ENCODE data around the gene CFAP119. TPM values are rescaled to one million over a fixed set of nuclear protein-coding genes. Genes with fewer than 3 reads are reported as not detected.
"Not testable (repeated sequence)": the region's sequence is repeated elsewhere in the genome, so short reads cannot be mapped to it uniquely, and the experiment has no call there.

CFAP119 gene
- 2.3 and 4.4 TPM in 2 replicates for total RNA-seq

DNA sequence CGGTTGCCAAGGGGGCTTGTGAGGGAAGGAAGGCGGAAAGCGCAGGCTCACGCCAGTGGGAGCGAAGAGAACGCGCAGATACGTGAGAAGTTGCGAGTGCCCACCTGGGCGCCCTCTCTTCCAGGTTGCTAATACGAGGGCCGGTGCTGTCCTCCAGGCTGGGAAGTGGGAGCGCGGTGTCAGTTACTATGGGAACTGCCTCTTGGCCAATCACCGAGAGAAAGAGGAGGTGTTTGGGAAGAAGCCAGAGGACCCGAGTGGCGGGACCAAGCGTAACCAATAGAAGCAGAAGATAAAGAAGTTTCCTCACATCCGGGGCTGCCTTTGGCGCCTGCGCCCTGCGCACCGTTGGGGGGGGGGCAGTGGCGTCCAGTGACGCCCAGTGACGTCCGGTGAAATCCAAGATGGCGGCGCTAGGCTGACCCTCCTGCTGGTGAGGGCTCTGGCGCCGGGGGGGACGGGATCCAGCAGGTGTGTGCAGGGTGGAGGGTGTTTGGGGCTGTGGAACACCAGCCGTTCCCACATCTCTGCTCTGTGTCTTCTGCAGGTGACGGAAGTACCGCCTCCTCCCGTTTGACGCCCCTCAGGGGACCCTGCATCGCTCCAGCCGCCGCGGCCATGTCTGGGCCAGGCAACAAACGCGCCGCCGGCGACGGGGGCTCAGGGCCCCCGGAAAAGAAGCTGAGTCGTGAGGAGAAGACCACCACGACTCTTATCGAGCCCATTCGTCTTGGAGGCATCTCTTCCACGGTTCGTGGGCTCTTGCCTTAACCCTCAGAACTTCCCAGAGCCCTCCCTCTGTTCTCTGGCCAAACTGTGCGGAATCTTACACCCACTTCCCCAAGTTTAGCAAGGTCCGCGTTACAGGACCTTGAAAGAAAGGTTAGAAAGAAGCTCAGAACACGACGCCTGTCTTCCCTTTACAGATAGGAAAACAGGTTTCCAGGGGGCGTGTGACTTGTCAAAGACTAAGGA is at the start of gene CFAP119, which contains the start of gene RNF40:
Gene CFAP119, minus strand, starts transcription at position 135 of the 975 bp plus-strand sequence. CDS start 314 bp downstream, outside the sequence.
Gene RNF40, plus strand, starts transcription at position 395 of the 975 bp plus-strand sequence. Its CDS starts 224 bp downstream, at position 619.
- intact Hi-C loops (cut with micrococcal nuclease) = loop anchor here (1.0 to 5.0 kb wide), 4 partner anchors 14 to 160 kb away; partner anchors contain the start of gene PHKG2

DNA sequence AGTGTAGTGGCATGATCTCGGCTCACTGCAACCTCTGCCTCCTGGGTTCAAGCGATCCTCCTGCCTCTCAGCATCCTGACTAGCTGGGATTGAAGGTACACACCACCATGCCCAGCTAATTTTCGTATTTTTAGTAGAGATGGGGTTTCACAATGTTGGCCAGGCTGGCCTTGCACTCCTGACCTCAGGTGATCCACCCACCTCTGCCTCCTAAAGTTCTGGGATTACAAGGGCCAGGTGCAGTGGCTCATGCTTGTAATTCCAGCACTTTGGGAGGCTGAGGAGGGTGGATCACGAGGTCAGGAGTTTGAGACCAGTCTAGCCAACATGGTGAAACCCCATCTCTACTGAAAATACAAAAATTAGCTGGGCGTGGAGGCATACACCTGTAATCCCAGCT is 47.8 kb upstream of the CFAP119 start:
- intact Hi-C loops (cut with micrococcal nuclease) = not testable (repeated sequence)

DNA sequence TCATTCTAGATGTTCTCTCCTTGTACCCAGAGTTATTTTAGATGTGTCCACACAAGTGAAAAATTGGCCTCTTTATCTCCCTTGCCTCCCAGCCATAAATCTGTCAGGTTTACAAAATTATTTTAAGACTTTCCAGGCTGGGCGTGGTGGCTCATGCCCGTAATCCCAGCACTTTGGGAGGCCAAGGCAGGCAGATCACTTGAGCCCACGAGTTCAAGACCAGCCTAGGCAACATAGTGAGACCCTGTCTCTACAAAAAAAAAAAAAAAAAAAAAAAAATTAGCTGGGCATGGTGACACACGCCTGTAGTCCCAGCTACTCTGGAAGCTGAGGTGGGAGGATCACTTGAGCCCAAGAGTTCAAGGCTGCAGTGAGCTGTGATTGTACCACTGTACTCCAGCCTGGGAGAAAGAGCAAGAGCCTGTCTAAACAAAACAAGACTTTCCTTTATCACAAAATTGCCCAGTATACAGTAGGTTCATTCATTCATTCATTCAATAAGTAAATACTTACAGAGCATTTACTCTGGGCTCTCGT is 47.1 kb upstream of the CFAP119 start:
- intact Hi-C loops (cut with micrococcal nuclease) = not testable (repeated sequence)

DNA sequence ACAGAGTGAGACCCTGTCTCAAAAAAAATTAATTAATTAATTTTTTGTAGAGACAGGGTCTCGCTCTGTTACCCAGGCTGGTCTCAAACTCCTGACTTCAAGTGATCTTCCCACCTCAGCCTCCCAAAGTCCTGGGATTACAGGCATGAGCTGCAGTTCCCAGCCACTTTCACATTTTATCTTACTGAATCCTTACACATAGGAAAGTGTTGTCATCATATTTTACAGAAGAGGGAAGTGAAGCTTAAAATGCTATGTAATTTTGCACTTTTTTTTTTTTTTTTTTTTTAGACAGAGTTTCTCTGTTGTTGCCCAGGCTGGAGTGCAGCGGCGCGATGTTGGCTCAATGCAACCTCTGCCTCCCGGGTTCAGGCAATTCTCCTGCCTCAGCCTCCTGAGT is 46.3 kb upstream of the CFAP119 start:
- intact Hi-C loops (cut with micrococcal nuclease) = no loop called here

DNA sequence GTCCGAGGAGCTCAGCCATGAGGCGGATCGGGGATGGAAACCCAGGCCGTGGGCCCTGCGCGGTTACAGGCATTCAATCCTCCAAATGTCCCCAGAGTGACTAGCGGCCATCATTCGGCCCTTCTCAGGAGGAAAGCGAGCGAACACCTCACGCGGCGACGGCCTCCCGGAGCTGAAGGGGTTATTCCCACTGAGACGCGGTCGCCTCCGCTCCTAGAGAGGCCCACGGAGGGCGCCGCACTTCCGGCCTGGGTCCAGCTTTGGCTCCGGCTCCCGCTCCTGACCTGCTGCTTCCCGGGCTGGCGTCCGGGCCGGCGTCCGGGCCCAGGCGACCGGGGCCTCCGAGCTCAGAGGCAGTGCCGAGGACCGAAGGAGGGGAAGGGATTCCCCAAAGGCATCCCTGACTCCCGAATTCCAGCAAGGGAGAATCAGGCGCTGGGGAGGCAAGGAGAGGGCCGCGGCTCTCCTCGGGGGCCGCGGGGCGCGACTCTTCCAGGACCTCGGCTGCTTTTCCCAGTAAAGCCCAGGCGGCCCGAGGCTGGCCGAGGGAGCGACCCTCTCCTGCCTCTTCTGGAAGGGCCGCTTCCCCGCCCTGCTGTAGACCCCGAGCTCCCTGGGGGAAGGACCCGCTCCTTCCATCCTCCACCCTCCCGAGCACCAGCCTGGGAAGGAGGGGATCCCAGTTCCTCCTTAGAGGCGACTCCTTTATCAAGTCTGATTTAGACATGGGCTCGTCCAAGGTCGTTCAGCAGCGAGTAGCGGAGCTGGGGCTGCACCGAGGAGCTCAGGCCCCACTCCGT is 43.7 kb upstream of the CFAP119 start:
- intact Hi-C loops (cut with micrococcal nuclease) = no loop called here

DNA sequence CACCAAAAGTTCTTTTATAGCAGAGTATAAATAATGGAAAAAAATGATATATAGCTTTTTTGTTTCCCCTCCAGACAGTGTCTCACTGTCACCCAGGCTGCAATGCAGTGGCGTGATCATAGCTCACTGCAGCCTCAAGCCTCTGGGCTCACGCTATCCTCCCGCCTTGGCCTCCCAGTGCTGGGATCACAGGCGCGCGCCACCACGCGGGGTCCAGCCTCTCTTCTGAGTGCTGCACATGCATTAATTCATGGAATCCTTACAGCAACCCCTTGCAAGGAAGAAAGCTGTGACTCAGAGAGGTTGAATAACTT is 43.2 kb upstream of the CFAP119 start:
- intact Hi-C loops (cut with micrococcal nuclease) = no loop called here

DNA sequence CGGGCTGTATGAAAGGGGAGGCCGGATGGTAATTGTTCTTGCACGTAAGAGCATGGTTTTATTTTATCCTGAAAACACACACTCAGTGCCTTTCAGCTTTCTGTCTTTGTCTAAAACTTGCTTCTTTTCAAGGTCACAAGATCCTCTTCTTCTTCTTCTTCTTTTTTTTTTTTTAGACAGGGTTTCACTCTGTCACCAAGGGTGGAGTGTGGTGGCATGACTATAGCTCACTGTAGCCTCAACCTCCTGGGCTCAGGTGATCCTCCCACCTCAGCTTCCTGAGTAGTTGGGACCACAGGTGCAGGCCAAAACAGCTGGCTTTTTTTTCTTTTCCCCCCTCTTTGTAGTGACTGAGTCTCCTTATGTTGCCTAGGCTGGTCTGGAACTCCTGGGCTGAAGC is 41.1 kb upstream of the CFAP119 start:
- intact Hi-C loops (cut with micrococcal nuclease) = no loop called here

DNA sequence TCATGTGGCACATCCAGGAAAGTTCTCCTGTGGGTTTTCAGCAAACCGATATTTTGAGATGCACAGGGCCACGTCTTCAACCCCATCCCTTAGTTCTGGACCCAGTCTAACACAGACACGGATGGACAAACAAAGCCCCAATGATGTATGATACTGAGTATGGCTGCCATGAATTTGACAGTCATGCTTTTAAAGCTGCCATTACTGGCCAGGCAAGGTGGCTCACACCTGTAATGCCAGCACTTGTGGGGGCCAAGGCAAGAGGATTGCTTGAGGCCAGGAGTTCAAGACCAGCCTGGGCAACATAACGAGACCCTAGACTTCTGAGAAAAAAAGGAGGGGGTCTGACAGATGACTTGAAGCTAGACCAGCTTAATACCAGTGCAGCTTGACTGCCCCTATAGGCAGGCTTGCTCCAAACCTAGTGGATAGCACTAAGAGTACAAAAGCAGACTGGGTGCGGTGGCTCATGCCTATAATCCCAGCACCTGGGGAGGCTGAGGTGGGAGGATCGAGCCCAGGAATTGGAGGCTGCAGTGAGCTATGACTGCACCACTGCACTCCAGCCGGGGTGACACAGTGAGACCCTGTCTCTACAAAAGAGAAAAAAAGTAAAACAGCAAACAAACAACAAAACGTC is 35.9 kb upstream of the CFAP119 start:
- intact Hi-C loops (cut with micrococcal nuclease) = no loop called here

DNA sequence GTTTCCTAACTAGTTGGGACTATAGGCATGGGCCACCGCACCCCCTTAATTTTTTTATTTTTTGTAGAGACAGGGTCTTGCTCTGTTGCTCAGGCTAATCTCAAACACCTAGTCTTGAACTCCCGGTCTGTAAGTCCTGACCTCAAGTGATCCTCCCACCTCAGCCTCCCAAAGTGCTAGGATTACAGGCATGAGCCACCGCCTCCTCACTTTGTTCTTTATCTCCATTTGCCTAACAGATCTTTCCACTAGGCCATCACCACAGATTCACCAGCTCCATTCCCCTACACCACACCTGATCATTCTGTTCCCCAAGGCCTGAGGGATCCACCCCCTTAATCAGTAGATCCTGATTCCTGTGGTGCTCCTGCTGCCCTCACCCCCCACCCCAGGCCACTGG is 32.8 kb upstream of the CFAP119 start:
- intact Hi-C loops (cut with micrococcal nuclease) = no loop called here

DNA sequence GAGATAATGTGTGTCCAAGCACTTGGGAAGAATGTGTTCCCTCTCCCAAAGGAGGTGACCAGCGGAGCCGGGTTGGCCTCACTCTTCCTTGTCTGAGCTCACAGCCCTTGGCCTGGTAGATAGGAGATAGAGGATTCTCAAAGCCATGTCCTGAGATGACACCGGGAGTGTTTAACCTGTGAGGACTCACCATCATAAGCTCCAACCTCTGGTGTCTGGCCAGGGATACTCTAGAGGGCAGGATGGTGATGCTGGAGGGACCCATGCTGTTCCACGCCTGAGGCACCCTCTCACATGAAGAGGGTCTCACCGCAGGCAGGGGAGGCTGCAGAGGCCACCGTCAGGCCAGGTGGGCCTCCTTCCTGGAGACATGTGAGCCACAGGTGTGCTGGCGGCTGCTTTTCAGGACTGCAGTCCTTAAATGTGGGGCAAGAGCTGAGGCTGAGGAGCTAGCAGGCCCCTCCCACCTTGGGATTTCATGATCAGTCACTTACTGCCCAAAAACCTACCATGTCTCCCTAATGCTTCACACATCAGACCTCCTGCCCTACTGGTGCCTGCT is 31.7 kb upstream of the CFAP119 start:
- intact Hi-C loops (cut with micrococcal nuclease) = no loop called here

DNA sequence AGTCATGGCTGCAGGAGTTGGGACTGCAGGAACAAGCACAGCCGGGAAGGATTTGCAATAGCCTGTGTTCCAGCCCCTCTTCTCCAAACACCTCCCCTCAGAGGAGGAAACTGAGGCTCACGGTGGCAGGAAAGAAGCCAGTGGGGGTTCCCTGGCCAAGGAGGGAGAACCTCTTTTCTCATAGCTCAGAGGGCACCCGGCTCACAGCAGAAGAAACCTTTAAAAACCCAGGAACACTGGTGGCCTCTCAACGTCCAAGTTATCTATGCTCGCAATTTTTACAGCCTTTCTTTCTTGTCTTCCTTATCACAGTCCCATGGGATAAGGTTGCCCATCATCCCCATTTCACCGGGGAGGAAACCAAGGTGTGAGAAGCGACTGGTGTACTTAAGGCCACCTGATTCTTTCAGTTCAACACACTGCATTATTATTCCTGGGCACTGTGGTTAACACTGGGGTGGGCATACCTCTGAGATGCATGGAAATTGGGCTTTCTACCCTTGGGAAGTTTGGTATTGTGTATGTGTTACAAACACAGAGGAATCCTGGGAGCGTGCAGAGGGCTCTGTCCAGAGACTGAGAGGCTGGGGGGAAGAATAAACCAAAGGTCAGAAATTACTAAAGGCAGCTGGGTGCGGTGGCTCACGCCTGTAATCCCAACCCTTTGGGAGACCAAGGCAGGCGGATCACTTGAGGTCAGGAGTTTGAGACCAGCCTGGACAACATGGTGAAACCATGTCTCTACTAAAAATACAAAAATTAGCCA is 25.9 kb upstream of the CFAP119 start:
- intact Hi-C loops (cut with micrococcal nuclease) = no loop called here

DNA sequence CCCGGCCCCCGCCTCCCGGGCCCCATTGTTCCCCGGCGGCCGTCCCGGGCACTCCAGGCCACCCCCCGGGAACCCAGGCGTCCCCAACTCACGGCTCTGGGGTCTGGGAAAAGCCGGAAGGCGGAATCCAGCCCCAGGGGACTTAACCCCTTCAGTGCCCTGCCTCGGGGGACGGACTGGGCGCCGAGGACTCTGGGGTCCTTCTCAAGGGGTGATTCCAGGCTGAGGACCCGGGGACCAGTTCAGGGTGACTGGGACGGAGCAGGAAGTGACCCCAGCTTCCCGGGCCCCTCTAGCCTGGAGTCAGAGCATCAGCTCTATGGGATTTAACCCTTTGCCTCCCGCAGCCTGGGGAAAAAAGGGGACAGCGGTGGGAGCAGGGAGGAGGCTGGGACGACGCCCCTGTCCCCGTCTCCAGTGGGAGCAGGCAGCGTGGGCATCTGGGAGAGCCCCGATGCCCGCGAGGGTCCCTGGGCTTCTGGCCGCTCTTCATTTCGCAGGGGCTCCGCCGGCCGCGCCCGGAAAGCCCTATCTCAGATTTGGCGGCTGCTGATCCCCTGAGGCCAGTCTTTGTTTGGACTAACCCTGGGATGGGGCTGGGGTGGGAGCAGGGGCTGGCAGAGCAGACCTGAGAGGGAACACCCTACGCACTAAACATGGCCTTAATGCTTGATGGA is 25.2 kb upstream of the CFAP119 start, which contains the start of gene ZNF629:
Gene ZNF629, minus strand, starts transcription at position 270 of the 677 bp plus-strand sequence. CDS start 2,723 bp downstream, outside the sequence.
- intact Hi-C loops (cut with micrococcal nuclease) = no loop called here

DNA sequence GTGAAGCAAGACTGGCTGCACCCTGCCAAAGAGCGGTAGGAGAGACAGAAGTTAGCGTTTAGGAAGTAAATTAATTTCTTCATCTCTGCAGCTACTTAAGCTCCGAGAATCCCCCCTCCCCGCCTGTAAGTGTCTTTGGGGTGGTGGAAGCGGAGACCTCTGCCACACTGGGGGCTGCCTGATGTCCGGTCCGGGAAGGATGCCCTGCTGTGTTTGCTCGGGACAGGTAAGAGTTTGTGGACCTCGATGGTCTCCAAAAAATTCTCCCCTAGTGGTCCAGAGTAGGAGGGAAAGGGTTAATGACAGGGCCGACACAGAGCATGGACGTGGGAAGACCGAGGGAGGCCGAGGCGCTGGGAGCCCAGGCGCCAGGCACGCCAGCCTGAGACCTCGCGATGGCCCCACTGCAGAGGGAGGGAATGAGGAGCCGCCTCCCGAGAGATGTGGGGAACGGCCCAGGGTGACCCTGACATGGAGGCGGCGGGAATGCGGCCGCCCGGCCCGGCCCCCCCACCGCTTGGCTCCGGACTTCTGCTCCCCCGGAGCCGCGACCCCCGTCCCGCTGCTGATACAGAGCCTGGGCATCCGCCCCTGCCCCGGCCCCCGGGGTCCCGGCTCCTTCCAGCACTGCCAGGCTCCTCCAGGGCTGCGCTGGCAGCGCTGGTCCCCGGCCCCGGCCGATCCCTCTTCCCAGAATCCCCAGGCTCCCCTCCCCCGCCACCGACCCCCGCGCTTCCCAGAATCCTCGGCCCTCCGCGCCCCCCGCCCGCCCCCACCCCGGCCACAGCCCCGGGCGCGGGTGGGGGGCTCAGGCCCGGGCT is 24.5 kb upstream of the CFAP119 start:
- intact Hi-C loops (cut with micrococcal nuclease) = no loop called here

DNA sequence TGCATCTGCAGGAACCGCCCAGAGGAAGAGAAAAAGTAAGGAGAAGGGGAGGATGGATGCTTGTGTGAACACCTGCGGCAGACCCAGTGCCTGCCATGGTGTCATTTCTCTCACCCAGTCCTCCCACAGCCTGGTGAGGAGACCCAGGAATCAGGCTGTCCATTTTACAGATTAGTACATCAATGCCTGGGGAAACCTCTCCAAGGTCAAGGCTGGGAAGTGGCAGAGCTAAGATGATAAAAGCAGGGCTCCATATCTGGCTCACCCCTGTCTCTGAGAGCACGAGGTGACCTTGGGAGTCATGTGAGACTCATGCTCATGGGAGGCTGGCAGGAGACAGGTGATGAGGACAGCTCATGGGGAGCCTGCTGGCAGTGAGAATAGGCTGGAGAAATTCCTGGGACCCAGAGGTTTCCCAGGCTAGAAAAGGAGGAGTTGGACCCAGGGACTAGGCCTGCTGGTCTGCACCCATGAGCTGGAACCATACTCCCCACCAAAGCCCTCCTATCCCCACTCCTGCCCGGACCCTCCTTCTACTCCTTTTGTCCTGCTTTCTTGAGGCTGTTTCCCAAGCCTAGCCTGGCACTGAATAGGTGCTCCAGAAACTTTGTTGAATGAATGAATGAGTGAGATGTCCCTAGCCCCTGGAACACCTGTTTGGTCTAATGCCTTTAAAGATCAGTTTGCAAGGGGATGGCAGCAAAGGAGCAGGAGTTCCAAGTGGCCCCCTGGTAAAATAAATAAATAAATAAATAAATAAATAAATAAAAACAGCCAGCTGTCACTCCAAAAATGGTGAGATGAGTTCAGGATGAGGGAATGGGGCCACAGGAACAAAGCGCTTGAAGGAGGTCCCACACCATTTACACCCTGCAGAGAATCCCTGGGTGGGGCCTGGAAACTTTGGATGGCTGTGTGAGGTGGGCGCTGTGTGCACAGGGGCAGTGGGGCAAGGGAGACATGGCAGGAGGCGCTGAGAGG is 23.6 kb upstream of the CFAP119 start:
- intact Hi-C loops (cut with micrococcal nuclease) = no loop called here

DNA sequence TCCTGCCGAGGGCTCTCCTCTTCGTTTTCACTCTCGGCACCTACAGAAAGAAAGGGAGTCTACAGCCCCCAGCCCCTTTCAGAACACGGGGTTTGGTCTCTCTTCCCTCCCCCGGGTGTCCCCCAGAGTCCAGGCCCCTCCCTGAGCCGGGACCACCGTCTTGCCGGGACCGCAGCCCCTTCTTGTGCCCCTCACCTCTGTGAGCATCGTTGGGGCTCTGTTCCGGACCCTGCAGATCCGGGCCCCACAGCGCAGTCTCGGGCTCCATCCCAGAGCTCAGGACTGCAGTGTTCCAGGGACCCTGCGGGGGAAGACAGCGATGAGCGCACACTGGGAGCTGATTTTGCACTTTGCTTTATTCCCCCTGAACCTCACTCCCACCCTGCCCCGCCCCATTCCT is 22.4 kb upstream of the CFAP119 start:
- intact Hi-C loops (cut with micrococcal nuclease) = no loop called here

DNA sequence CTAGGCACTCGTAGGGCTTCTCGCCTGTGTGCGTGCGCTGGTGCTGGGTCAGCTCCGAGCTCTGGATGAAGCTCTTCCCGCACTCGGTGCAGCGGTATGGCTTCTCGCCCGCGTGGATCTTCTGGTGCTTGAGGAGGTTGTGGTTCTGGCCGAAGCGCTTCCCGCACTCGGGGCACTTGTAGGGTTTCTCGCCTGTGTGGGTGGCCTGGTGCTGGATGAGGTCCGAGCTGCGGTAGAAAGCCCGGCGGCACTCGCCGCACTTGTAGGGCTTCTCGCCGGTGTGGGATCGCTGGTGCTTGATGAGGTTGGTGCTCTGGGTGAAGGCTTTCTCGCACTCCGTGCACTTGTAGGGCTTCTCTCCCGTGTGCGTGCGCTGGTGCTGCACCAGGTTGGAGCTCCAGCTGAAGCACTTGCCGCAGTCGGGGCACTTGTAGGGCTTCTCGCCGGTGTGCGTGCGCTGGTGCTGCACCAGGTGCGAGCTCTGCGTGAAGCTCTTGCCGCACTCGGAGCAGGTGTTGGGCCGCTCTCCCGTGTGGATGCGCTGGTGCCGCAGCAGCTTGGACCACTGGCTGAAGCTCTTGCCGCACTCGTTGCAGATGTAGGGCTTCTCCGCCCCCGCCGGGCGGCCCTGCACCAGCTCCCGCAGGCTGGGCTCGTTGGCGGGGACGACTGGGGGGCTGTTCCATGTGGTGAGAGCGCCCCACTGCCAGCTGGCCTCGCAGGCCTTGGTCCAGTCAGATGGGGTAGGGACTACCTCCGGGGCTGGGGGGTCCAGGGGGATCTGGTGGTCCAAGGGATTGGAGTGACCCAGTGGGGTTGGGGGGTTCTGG is 21.6 kb upstream of the CFAP119 start:
- intact Hi-C loops (cut with micrococcal nuclease) = no loop called here

Measured in T-helper 2 cell treated with Interferon-gamma antibody and Interleukin-4, amounts not matched to agents 100 ng/mL and 5 ng/mL, for 36 hours (primary cell).